Measurements from ENCODE around the gene NLRC4.
"Not testable (repeated sequence)": the region's sequence is repeated elsewhere in the genome, so short reads cannot be mapped to it uniquely, and the experiment has no call there.

NLRC4 gene

GRCh38 chr2:32228181-32228580 is 36.5 kb downstream of the NLRC4 start:
- TF ChIP-seq CTCF (IDR thresholded peaks at IDR 0.05; ENCODE audit: insufficient read depth, low read depth, low read length, missing control alignments), result no peak
- no peak for DNase-seq (ENCODE audit: low read depth)
- H3K4me3 ChIP-seq (ENCODE audit: low read length), result no peak overlapping the region

GRCh38 chr2:32227492-32227891 is 37.2 kb downstream of the NLRC4 start:
- no peak for TF ChIP-seq CTCF (IDR thresholded peaks at IDR 0.05; ENCODE audit: insufficient read depth, low read depth, low read length, missing control alignments)
- H3K4me3 ChIP-seq (ENCODE audit: low read length), result no peak overlapping the region
- no peak for DNase-seq (ENCODE audit: low read depth)

GRCh38 chr2:32222966-32223365 is 41.7 kb downstream of the NLRC4 start:
- no peak overlapping the region for H3K4me3 ChIP-seq (ENCODE audit: low read length)
- no peak for TF ChIP-seq CTCF (IDR thresholded peaks at IDR 0.05; ENCODE audit: insufficient read depth, low read depth, low read length, missing control alignments)
- no peak for DNase-seq (ENCODE audit: low read depth)

DNA sequence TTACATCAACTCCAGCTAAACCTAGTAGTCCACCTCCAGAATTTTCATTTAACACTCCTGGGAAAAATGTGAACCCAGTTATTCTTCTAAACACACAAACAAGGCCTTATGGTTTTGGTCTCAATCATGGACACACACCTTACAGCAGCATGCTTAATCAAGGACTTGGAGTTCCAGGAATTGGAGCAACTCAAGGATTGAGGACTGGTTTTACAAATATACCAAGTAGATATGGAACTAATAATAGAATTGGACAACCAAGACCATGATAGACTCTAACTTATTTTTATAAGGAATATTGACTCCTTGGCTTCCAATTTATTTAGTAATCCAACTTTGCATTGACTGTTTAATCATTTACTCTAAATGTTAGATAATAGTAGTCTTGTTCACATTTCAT is 44.2 kb downstream of the NLRC4 start:
- no peak for DNase-seq (ENCODE audit: low read depth)
- TF ChIP-seq CTCF (IDR thresholded peaks at IDR 0.05; ENCODE audit: insufficient read depth, low read depth, low read length, missing control alignments), result no peak
- H3K4me3 ChIP-seq (ENCODE audit: low read length), result no peak overlapping the region

- TF ChIP-seq CTCF (IDR thresholded peaks at IDR 0.05; ENCODE audit: insufficient read depth, low read depth, low read length, missing control alignments), result no peak
- H3K4me3 ChIP-seq (ENCODE audit: low read length), result no peak overlapping the region
- no peak for DNase-seq (ENCODE audit: low read depth)
Measured at GRCh38 chr2:32212295-32212694, 52.4 kb downstream of the NLRC4 start.

DNA sequence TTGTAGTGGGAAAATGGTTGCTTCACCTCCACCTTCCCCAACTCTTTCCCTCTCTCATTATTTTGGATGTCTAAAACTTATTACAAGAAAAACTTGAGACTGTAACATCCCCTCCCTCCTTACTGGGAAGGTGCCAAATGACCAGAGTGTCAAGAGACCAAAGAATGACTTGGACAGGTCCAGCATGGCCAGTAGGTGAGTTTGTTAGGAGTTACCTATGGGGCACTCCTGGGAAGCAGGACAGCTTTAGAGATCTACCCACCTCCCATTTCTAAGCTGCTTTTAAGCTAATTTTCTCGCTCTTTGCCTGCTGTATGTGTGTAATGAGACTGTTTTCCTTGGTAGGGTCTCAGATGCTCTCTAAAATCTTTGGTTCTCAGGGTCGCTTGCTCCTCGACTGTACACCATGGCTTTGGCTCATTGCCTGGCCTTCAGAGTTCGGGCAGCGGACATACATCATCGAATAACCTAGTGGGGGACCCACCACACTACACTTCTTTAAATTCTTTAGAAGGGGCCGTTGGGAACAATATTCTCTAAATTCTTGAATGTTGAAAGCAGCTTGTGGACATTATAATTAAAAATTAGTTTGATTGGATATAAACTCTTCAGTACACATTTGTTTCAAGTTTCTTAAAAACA is 53.8 kb downstream of the NLRC4 start:
- no peak overlapping the region for H3K4me3 ChIP-seq (ENCODE audit: low read length)
- no peak for DNase-seq (ENCODE audit: low read depth)
- TF ChIP-seq CTCF (IDR thresholded peaks at IDR 0.05; ENCODE audit: insufficient read depth, low read depth, low read length, missing control alignments), result no peak

DNA sequence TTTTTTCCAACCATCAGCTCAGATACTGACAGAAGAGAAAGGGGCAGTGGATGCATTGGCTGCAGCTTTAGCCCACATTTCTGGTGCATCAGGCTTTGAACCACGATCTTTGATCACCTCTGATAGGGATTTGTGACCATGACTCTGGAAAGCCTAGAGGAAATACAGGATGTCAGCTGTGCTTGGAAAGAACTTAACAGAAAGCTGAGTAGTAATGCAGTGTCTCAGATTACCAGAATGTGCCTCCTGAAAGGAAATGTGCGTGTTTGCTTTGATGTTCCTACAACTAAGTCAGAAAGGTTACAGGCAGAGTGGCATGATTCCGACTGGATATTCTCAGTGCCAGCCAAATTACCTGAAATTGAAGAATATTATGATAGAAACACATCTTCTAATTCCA is 61.3 kb downstream of the NLRC4 start:
- H3K4me3 ChIP-seq (ENCODE audit: low read length); DNase-seq (ENCODE audit: low read depth): not testable (repeated sequence)
